GM21723 (cell line): Measurements from ENCODE around the gene CHST13.

ENCODE experiments used
- ATAC-seq: cut with Tn5 transposase; IDR thresholded peaks from one replicate; pipeline ENCODE4 v1.9.1; 2021; ENCODE audit warnings: mild to moderate bottlenecking, moderate library complexity; ENCODE audit not compliant: unreplicated experiment

CHST13 gene, protein sequence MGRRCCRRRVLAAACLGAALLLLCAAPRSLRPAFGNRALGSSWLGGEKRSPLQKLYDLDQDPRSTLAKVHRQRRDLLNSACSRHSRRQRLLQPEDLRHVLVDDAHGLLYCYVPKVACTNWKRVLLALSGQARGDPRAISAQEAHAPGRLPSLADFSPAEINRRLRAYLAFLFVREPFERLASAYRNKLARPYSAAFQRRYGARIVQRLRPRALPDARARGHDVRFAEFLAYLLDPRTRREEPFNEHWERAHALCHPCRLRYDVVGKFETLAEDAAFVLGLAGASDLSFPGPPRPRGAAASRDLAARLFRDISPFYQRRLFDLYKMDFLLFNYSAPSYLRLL

DNA sequence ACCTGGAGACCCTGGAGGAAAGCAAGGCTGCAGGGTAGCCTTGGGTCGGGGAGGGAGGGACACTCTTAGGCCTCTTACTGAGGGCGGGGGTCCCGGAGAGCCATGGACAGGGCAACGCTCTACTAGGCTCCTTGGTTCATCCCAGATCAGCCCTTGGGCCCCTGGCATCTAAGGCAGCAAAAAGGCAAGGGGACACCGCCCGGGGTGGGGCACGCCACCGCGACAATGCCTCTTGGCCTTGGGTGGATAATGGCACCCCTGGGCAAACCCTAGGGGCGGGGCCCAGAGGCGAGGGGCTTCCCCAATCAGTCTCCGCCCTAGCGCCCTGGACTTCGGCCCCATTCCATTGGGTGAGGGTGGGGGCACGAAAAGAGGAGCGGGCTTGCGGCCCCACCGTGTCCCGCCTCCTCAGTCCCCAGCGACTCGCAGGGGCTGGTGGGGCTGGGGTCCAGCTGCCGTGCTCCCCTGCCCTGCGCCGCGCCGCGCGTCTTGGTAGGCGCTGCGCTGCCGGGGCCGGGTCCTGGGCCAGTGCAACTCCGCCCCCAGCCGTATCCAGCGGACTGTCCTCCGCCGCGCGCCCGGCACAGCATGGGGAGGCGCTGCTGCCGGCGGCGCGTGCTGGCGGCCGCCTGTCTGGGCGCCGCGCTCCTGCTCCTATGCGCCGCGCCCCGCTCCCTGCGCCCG is at the start of gene CHST13:
CHST13 (plus strand) TSS at position 411 of the 684 bp plus-strand sequence; CDS start at position 589, 178 bp downstream.
- ATAC-seq = no peak

DNA sequence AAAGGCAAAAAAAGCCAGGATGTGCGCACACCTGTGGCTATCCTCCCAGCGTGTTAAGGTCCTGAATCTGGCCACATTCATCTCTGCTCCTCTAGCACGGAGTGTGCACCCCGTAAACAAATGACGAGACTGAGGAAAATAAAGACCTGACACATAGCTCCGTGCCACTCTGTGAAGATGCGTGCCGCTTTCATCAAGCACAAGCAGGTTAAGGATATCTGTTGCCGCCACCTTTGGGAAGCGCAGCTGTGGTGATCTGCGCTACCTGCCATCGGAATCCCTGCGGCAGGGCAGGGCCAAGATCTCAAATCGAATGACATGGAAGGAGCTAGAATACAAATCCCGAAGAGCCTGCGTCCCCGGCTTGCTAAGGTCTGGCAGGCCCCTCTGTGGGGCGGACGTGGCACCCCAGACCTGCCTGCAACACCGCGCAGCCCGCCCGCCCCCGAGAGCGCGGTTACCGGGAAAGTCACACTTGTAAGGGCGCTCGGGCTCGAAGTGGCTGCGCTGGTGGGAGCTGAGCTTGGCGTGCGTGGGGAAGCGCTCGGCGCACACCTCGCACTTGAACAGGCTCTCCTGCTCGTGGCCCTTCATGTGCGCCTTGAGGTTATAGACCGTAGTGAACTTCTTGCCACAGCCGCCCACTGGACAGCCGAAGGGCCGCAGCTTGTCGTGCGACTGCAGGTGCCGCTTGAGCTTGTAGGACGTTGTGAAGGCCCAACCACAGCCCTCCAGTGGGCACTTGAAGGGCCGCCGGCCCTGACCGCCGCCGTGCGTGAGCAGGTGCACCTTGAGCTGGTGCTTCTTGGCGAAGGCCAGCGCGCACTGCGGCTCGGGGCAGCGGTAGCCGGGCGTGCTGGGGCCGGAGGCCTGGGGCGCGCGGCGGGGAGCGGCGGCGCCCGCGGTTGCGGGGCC is 49.2 kb upstream of the CHST13 start:
- ATAC-seq = peak; percentile 30

DNA sequence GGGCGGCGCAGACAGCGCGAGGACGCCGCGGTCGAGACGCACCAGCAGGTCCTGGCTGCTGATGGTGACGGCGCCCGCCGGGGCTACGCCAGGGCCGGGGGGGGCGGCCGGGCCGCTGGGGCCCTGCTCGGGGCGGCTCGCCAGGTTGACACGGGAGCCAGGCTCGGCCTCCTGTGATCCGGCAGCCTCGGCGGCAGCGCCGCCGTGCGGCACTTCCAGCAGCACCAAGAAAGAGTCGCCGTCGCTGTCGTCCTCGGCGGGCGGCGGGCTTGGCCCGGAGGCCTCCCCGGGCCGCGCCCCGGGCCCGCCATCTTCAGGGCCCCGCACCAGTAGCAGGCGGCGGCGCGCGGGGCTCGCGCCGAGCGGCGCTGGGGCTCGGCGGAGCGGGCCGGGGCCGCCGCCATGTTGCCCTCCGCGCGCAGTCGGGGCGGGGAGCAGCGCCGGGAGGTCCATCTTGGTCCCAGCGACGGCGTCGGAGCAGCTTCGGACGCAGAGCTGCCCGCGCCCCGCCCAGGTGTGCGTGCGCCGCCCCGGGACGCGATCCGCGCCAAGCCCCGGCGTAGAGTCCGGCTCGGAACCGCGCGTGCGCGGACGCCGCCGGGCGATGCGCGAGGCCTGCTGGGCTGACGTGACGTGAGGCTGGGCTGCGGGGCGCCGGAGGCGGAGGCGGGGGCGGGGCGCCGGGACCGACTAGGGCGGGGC is 48.4 kb upstream of the CHST13 start, which contains the start of gene ZXDC:
ZXDC (minus strand) TSS at position 479 of the 702 bp plus-strand sequence; CDS start at position 453, 26 bp downstream.
- peak; percentile 77 for ATAC-seq

DNA sequence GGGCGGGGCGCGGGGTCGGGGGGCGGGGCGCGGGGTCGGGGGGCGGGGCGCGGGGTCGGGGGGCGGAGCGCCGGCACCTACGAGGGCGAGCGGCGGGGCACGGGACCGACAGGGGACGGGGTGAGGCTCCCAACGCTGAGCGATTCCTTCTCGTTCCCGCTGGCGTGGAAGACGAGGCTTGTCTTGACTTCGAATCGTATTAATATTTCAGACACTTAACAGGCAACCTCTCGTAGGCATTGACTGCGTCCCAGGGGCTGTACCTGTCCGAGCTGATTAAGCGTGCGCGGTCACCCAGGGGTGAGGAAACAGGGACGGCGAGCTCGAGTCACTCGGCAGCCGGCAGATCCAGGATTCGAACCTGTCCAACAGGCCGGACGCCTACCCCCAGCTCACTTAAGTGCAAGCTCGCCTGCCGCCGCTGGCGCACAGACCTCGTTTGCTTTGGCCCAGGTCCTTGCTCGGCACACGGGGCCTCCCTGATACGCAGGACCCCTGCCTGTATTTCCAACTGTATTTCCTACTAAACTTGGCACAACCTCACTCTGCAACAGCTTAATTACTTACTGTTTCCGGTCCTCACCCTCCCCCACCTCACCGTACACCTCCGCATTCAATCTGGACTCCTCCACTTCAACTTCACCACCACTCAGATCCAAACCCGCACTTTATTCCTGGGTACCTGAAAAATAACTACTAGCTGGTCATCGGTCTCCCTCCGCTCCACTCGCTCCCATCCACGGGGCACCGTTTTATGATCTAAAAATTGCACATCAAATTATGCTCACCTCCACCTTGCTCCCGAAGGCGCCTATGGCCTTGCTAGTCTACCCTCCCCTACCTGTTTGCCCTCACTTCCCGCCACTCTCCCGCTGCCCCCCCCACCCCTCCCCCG is 47.5 kb upstream of the CHST13 start:
- ATAC-seq = peak; percentile 35

DNA sequence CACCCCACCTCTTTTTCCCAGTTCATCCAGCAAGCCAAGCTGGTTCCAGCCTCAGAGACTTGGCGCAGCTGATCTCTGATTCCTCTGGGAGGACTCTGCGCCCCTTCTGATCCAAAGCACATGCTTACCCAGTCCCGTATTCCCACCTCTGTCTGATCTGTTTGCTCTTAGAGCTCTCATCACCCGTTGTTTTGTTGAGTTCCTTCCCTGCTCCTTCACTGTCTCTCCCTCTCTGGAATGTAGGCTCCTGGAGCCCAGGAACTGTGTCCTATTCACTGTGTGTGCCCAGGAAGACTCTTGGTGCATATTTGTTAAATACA is 46.9 kb upstream of the CHST13 start:
- no peak for ATAC-seq

DNA sequence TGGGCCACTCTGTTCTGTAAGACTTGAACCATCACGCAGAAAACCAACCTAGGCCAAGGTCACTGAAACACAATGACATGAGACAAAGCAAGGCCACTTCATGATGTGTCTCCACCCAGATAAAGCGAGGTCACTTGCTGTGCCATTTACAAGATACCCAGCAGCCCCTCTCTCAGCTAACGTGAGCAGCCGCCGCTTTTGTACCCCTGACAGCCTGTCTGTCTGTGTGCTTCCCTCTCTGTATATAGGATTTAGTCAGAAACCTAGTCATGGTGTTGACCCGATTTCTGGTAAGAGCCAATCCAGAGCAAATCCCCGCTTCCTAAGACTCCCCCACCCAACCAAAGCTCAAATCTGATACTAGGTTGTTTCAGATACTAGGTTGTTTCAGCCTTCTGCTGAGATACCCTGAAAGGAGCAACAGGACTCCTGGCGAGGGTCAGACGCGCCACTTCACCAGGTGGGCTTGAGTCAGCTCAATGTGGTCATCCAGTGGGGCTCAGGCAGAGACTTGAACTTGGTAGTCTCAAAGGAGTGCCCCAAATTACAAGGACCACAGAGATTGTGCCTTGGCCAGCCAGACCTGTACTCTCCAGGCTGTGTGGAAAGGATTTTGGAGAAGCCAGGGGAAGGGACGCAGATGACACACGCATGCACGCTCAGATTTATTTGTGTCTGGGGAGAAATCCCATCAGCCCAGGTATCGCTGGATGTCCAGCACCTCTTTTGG is 45.2 kb upstream of the CHST13 start:
- ATAC-seq = no peak

DNA sequence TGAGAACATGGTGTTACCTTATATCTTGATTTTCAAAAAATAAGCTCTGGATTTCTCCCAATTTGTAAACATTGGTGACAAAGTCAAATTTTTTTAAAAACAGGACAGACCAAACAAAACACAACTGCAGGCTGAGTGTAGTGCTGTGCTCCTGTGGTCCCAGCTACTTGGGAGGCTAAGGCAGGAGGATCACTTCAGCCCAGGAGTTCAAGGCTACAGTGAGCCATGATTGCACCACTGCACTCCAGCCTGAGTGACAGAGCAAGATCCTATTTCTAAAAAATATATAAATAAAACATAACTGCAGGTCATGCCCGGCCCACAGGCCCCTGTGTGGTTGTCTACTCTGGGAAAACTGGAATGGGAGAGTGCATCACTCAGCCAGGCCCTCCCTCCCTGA is 44.3 kb upstream of the CHST13 start:
- ATAC-seq = no peak

DNA sequence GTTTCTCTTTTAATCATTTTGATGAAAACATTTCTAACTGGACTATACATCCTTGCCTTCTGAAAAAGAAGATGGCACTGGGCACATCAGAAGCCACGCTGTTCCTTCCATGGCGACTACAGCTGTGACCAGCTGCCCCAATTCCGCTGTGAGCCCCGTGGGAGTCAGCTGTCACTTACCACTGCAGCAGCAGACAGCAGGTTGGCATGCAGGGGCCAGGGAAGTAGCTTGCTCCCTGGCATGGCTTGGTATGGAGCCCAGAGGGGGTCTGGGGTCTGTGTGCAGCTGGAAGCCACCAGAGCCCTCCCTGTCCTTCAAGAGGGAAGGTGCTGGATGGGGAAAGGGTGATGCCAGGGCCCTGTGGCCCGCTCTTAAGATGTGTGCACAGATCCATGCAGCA is 43.7 kb upstream of the CHST13 start:
- ATAC-seq = no peak

DNA sequence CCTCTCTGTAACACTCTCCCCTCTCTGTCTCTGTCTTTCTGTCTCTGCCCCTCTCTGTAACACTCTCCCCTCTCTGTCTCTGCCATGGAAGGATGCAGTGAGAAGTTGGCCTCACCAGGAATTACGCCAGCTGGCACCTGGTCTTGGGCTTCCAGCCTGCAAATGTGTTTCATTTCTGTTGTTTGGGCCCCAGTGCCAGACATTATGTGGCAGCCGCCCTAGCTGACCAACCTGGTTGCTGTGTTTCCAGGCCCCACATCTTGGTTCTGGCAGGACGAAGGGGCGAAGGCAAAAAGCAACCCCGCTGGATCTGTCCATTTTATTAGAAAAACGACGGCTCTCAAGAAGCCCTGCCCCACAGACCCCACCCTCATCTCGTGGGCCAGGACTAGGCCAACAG is 43.1 kb upstream of the CHST13 start:
- no peak for ATAC-seq

DNA sequence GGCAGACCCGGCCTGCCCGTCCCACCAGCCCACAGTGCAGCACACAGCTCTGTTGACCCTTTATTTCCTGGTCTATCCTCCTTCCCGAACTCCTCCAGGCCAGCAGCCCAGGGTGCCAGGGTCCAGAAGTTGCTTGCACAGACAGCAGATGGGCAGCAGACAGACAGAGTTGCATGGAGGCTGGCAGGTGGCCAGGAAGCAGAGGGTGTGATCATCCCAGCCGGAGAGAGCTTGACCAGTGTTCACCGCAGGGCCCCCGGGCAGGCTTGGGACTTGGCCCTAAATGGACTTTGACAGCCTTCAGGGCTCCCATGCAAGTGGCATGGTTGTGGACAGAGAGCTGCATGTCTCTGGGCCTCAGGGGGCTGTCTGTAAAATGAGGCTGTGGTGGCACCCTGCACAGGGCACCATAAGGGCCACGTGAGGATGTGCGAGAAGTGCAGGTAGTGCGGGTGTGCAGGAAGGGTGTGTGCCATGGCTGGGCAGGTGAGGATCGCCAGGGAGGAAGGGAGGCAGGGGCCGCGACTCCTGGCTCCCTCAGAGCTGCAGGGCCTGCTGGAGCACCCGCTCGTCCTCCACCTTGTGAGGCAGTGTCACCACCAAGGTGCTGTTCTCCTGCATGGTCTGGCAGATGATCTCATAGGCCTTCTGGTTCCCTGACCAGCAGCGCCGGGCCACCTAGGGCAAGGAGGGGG is 42.0 kb upstream of the CHST13 start:
- no peak for ATAC-seq

DNA sequence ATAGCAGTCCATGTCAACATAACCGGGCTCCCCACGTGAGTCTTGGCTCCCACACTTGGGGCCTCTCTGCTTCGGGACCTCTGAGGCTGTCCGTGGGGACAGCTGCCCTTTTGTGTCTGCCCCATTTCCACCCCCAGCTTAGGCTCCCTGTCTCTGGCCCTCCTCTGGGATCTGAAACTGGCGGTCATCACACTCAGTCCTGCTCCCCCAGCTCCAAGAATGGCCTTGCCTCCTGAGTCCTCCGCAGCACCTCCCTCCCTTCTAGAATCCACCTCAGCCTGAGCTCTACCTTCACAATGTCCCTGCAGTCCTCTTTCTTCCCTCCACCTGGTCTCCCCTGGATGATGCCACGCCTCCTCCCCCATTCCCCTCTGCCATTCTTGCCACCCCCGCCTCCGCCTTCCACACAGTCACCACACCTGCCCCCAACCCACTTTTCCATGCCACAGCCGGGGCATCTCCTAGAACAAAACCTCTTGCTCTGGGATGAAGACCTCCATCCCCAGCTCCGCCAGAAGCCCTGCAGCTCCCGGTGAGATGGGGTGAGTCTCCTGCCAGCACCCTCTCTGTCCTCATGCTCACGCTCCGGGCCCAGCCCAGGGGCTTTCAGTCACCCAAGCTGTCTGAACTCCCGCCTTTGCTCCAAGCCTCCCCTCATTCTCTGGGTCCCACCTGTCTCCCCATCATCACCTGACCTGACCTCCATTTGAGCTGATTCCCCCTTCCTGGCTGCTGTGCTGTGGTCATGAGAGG is 41.3 kb upstream of the CHST13 start:
- ATAC-seq = no peak

DNA sequence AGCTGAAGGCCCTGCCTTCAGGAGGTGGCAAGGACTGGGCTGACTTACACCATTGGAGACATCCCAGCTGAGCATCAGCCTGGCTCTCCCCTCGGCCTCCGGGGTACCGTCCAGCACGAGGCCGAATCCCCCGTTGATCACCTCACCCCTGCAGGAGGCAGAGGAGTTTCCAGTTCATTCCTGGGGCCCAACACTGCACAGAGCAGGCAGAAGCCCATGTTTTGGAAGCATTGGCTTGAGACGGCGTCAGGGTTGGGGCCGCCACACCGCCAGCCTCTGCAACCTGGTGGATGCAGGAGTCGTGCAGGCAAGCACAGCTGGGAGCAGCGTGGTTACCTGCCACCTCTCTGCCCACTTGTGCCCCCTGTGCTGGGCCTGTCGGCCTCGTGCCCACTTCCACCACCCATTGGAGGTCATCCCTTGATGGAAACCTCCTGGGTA is 40.6 kb upstream of the CHST13 start:
- no peak for ATAC-seq

DNA sequence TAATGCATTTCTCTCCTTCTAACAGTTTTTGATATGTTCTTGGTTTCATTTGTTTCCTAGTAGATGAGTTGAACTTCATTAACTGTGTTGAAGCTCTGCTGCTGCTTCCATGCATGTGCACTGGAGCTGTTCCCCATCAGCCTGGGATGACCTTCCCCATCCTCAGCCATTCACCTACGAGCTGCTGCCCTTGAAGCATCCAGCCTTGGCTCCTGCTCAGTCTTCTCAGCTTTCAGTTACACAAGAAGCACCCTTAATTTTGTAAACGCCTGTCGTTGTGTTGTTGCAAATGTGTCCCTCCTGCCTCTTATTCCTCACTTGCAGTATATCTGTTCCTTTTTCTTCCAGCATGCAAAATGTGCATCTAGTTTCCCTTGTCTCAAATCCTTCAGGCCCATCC is 39.8 kb upstream of the CHST13 start:
- ATAC-seq = no peak

DNA sequence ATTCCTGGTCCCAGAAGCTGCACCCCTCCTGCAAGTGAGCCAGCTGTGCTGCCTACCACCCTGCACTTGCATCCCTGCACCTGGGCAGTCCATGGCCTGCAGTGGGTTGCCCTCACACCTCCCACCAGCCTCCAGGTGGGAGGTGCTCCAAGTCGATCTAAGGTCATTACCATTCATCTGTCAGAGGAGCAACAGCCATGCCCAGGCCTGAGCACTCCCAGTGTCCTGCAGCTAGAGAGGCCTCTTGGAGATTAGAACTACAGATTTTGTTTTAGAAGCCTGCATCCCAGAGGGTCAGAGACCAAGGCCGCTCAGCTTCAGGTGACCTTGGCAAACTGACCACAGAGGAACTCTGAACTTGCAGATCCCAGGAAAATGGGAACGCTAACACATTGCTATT is 39.3 kb upstream of the CHST13 start:
- ATAC-seq = no peak

DNA sequence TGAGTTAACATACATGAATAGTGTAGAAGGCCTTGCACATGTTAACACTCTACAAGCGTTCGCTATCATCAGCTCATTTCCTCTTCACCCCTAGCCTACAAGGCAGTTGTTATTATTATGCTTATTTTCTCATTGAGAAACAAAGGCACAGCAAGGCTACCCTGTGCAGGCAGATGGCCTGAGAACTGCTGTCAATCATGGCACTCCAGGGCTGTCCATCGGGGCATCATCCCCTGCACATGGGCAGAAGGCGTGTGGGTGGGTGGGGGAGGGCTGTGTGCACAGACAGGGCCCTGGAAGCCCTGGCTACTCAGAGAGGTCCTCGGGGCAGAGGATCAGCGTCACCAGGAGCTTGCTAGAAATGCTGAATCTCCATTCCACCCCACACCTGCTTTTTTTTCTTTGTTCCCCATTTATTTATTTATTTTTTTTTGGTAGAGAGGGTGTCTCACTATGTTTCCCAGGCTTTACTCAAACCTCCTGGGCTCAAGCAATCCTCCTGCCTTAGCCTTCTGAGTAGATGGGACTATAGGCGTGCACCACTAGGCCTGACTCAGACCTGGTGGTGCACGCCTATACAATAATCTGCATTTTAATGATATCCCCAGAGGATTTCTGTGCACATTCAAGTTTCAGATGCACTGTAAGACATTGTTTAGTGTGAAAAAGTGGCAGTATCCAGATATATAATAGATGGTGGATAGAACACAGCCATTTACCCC is 38.6 kb upstream of the CHST13 start:
- no peak for ATAC-seq

DNA sequence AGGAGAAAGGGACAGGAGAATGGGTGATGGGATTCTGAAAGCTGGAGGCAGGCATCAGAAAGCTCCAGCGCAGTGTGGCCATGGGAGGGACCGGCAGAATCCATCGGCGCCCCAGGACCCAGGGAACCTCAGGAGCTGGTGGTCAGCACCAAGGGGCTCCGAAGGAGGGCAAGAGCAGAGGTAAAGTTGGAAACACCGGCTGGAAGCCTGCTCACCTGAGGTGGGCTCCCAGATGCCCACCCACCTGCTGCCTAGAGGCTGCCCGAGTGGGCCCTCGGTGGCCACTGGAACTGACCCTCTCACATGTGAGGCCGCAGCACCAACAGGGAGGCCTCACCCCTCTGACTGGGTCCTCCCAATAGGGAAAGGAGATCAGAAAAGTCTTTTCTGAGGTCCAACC is 38.0 kb upstream of the CHST13 start:
- no peak for ATAC-seq

DNA sequence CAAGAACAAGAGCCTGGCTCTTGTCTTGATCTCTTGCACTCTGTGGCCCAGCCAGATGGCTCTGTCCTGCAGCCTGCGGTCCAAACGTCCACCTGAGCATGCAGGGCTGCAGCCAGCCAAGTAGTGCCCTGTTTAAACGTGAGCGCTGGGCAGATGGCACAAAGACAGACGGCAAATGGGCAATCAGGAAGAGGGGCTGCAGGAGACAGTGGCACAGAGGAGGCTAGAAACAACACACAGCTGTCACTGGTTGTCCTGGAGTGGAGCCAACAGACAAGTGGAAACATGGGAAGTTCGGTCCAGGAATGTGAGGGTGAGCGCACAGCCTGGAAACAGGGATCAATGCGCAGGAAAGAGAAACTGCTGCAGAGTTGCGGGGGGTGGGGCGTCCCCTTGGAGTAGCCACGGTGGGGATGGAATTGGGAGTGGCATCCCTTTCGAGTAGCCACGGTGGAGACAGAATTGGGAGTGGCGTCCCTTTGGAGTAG is 37.6 kb upstream of the CHST13 start:
- no peak for ATAC-seq
